SK-N-SH (cell line): Measurements from ENCODE around the gene CTBP2.

Experiments
- CTCF ChIP-seq: fragments of 200-600 bp; sonication (generic); IDR thresholded peaks from 2 replicates; pipeline ENCODE4 v1.6.1; 2017; ENCODE audit warnings: antibody characterized with exemption, mild to moderate bottlenecking, moderate library complexity
- EP300 ChIP-seq, 2 experiments: IDR thresholded peaks; 2 replicates each; pipeline versions ENCODE4 v1.4.0 to v1.6.1; 2012; ENCODE audit warnings: borderline replicate concordance in 1 of 2, low read depth in 1 of 2, low read length in 1 of 2
- EZH2phosphoT487 ChIP-seq: fragments of 200-600 bp; sonication (generic); IDR thresholded peaks from 2 replicates; pipeline ENCODE4 v1.6.1; 2017; ENCODE audit warnings: low read depth, mixed run types, mild to moderate bottlenecking, antibody characterized with exemption, moderate library complexity, borderline replicate concordance
- MAX ChIP-seq: IDR thresholded peaks from 2 replicates; pipeline ENCODE4 v1.4.0; 2012; ENCODE audit warnings: low read depth
- NFIC ChIP-seq: IDR thresholded peaks from 2 replicates; pipeline ENCODE4 v1.4.0; 2012; ENCODE audit warnings: borderline replicate concordance
- POLR2AphosphoS5 ChIP-seq: IDR thresholded peaks from 2 replicates; pipeline ENCODE4 v1.6.1; 2012; ENCODE audit warnings: low read depth, low read length
- RCOR1 ChIP-seq: fragments of 150-350 bp; IDR thresholded peaks from 2 replicates; pipeline ENCODE4 v1.6.1; 2017; ENCODE audit warnings: antibody characterized with exemption, low read length
- TAF1 ChIP-seq: IDR thresholded peaks from 2 replicates; pipeline ENCODE4 v1.6.1; 2012; ENCODE audit warnings: low read depth, mild to moderate bottlenecking, low read length, moderate library complexity, borderline replicate concordance
- TF ChIP-seq, protein P1 (sequence below): IDR thresholded peaks from 2 replicates; pipeline ENCODE4 v1.6.1; 2012; ENCODE audit warnings: mild to moderate bottlenecking, low read depth, low read length, moderate library complexity

- TF ChIP-seq TAF1 (no peak), NFIC (no peak), EZH2phosphoT487 (no peak), EP300 (IDR thresholded peaks at IDR 0.05; ENCODE audit: borderline replicate concordance in 1 of 2, low read depth in 1 of 2, low read length in 1 of 2) (no peak), RCOR1 (no peak), POLR2AphosphoS5 (no peak), CTCF (no peak), MAX (no peak)
- TF ChIP-seq, protein P1, sequence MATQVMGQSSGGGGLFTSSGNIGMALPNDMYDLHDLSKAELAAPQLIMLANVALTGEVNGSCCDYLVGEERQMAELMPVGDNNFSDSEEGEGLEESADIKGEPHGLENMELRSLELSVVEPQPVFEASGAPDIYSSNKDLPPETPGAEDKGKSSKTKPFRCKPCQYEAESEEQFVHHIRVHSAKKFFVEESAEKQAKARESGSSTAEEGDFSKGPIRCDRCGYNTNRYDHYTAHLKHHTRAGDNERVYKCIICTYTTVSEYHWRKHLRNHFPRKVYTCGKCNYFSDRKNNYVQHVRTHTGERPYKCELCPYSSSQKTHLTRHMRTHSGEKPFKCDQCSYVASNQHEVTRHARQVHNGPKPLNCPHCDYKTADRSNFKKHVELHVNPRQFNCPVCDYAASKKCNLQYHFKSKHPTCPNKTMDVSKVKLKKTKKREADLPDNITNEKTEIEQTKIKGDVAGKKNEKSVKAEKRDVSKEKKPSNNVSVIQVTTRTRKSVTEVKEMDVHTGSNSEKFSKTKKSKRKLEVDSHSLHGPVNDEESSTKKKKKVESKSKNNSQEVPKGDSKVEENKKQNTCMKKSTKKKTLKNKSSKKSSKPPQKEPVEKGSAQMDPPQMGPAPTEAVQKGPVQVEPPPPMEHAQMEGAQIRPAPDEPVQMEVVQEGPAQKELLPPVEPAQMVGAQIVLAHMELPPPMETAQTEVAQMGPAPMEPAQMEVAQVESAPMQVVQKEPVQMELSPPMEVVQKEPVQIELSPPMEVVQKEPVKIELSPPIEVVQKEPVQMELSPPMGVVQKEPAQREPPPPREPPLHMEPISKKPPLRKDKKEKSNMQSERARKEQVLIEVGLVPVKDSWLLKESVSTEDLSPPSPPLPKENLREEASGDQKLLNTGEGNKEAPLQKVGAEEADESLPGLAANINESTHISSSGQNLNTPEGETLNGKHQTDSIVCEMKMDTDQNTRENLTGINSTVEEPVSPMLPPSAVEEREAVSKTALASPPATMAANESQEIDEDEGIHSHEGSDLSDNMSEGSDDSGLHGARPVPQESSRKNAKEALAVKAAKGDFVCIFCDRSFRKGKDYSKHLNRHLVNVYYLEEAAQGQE, result no peak
These were observed 165.5 kb downstream of the CTBP2 start for GRCh38 chr10:124994573-124995473.
